Suprapubic skin (tissue), 3 donors: Measurements from ENCODE around the gene PNKP.

Experiments used
- EP300 ChIP-seq: sonication (generic); formaldehyde crosslinking; IDR thresholded peaks from one replicate; pipeline ENCODE4 v1.6.1; 2017; ENCODE audit warnings: antibody characterized with exemption
- POLR2A ChIP-seq, 2 donors: fragments of 450-650 bp; IDR thresholded peaks; one replicate each; pipeline ENCODE4 v1.6.1; 2017; ENCODE audit warnings: antibody characterized with exemption in 2 of 2, mild to moderate bottlenecking in 2 of 2, moderate library complexity in 2 of 2
- TF ChIP-seq, protein P1 (sequence below), 2 donors: fragments of 200-600 bp in 1 of 2; fragments of 450-650 bp in 1 of 2; sonication (generic) in 1 of 2; IDR thresholded peaks; one replicate each; pipeline ENCODE4 v1.5.1; 2016 to 2019; ENCODE audit warnings: antibody characterized with exemption in 2 of 2, mild to moderate bottlenecking in 1 of 2, moderate library complexity in 1 of 2

DNA sequence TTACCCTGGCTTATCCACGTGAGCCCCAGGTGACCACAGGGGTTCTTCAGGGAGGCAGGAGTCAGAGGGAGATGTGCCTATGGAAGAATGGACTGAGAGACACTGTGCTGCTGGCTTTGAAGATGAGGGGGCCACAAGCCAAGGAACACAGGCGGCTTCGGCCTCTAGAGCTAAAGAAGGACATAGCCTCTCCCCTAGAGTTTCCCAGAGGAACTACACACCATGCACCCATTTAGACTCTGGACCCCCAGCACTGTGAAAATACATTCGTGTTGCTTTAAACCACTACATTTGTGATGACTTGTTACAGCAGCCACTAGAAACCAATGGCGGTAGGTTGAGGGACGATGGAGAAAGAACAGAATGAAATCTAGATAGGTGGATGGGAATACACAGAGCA lies 47.9 kb upstream of the PNKP start:
- TF ChIP-seq, protein P1, sequence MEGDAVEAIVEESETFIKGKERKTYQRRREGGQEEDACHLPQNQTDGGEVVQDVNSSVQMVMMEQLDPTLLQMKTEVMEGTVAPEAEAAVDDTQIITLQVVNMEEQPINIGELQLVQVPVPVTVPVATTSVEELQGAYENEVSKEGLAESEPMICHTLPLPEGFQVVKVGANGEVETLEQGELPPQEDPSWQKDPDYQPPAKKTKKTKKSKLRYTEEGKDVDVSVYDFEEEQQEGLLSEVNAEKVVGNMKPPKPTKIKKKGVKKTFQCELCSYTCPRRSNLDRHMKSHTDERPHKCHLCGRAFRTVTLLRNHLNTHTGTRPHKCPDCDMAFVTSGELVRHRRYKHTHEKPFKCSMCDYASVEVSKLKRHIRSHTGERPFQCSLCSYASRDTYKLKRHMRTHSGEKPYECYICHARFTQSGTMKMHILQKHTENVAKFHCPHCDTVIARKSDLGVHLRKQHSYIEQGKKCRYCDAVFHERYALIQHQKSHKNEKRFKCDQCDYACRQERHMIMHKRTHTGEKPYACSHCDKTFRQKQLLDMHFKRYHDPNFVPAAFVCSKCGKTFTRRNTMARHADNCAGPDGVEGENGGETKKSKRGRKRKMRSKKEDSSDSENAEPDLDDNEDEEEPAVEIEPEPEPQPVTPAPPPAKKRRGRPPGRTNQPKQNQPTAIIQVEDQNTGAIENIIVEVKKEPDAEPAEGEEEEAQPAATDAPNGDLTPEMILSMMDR (IDR thresholded peaks at IDR 0.05): no peak
- no peak for TF ChIP-seq POLR2A (IDR thresholded peaks at IDR 0.05)
- no peak for TF ChIP-seq EP300
